ENCODE results near the gene PDGFD.

Gene PDGFD

GRCh38 chr11:103998826-103999508 lies 165.0 kb downstream of the PDGFD start:
- no peak for DNase-seq (ENCODE audit: low read depth)

- no peak for DNase-seq (ENCODE audit: low read depth)
Measured at GRCh38 chr11:103997082-103997481, 166.9 kb downstream of the PDGFD start.

DNA sequence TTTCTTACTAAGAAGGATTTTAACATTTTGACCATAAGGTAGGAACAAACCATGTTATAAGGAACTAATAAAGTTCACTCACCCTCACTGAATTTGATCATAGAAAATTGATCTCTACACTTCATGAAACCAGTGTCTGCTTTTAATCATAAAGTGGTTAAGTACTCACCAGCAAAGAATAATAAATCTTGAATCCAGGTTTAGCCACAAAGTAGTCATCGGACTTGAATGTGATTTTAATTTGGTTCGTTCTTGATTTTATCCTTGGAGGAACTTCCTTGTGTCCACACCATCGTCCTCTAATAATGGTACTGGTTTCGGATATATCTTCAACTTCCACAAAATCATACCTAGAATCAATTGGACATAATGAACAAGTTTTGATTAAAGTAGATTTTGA lies 168.1 kb downstream of the PDGFD start:
- DNase-seq (ENCODE audit: low read depth) = no peak

DNA sequence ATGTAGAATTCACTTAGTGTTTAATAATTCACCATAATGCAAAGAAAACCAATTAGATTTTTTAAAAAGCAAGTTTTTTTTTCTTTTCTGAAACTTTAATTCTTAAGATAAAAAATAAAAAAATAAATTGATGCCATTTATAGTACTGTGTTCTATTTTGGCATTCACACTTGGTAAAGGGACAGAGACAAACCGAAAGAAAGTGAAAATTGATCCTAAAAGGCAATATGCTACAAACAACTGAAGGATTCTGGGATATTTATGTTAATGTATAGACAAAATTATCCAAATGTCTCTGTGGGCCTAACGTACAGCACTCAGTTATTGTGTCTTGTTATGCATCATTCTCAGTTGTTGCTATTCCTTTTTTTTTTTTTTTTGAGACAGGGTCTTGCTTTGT lies 169.4 kb downstream of the PDGFD start:
- no peak for DNase-seq (ENCODE audit: low read depth)

DNA sequence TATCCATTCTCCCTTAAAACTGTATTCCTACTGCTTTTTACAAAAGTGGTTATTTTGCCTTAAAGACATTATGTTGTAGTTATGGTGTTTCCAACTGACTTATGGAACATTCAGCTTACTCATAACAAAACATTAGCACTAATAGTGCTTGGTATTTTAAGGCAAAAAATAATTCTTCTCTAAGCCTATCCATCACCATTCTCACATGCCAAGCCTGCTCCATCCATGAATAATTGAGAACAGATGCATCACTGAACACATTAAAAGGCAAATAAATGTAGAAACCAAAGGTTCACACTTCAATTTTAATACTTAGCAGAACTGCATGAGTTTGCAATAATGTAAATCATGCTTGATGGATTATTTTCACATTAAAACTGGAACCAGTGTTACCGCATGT lies 169.9 kb downstream of the PDGFD start:
- no peak for DNase-seq (ENCODE audit: low read depth)

DNA sequence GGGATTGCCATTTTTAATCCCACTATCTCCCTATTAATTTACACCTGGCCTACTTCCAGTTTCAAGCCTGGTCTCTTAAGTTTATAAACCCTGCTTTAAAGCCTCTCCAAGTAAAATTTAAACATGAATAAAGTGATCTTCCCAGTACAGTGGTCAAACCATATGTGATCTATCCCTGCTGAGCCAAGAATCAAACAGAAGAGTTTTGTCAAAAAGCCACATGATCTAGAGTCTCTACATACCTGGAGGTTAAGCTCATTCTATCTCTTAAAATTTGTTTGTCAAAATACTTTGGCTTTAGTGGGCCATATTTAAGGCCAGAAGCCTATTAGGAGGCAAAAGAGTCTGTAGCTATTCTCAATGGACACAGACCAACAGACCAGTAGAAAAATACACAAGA lies 170.4 kb downstream of the PDGFD start:
- DNase-seq (ENCODE audit: low read depth) = no peak

DNA sequence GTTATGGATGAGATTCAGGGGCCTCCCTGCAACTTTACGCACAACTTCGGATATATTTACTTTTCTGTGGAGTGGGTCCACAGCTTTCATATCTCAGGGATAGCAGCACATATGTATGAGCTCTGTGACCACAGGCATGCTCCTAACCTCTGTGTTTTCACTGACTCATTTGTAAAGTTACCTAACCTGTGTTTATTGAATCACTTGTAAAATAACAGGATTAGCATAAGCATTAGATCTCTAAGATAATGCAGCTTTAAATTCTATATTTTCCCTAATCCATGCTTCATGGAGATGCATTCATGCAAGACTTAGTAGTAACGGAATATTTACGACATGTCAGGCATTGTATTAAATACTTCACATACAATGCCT lies 175.4 kb downstream of the PDGFD start:
- DNase-seq (ENCODE audit: low read depth) = no peak

- DNase-seq (ENCODE audit: low read depth) = no peak
Measured at GRCh38 chr11:103987629-103988594, 176.0 kb downstream of the PDGFD start.

GRCh38 chr11:103985041-103985440 lies 178.9 kb downstream of the PDGFD start:
- no peak for DNase-seq (ENCODE audit: low read depth)

GRCh38 chr11:103980108-103980507 lies 183.8 kb downstream of the PDGFD start:
- no peak for DNase-seq (ENCODE audit: low read depth)

DNA sequence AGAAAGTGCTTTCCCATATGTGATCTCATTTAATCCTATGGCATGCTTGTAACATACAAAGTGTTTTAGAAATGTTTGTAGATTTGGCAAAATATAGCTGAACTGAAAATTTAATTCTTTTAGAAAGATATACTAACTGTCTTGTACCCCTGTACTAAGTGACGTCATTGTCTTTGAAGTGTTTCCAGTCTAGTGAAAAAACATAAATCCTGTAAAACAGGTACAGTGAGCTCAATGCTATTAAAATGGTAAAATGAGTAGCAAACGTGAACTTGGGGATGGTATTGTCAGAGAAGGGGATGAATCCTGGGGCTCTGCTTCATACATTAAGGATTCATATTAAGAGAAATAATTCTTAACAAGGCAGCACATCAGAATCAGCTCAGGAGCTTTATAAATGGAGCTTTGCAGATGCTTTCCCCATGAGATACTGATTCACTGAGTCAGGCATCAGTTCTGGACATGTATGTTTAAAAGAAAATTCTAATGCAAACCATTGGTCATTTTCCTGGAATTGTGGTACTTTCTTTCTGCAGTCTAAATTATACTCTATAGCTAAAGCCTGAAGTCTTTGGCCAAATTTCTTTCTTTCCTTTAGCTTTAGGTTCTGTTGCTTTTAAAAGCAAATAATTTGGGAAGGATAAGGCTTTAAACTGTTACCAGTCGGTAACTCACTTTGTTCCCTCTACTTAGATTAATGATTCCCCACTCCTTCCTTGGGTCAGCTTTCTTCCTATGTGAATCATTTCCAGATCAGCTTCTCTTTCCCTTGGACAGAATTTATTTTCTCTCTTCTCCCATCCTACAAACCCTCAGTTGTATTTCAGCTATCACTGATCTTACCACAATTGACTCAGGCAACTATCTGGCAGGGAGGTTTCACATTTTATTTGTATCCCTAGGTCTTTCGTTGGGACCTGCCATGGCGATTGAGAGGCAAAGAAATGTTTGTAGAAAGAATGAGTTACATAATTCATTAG lies 185.0 kb downstream of the PDGFD start:
- DNase-seq (ENCODE audit: low read depth) = no peak

DNA sequence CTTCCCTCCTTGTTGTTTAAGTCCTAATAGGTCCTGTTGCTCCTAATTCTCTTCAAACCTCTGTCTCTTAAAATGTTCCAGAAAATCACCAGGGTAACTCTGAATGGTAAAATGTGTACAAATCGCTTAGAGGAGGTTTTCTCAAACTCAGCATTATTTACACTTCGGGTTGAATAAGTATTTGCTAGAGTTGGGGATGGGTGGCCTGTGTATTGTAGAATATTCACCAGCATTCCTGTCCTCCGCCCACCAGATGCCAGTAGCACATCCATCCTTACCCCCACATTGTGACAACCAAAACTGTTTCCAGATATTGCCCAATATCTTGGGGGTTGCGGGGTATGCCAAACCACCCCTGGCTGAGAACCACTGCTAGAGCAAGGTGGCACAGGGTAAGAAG lies 191.9 kb downstream of the PDGFD start:
- no peak for DNase-seq (ENCODE audit: low read depth)

- DNase-seq (ENCODE audit: low read depth) = no peak
Measured at GRCh38 chr11:103970701-103971249, 193.2 kb downstream of the PDGFD start.

DNA sequence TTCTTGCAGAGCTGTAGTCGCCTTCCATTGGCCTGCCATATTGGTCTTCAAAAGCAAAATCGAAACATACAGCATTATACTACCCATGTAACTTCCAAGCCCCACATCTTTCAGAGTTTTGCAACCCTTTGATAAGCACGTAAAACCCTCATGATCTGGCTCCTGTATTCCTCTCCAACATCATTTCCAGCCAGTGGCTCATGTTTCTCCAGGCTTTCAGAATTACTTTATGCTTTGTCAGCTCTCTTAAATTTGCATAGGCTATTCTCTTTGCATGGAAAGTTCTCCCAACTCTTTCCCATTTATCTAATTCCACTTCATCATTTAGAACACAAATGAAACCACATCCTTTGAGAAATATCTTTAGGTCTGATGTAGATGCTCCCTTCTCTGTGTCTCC lies 195.3 kb downstream of the PDGFD start:
- DNase-seq (ENCODE audit: low read depth) = no peak

GRCh38 chr11:103967985-103968384 lies 196.0 kb downstream of the PDGFD start:
- no peak for DNase-seq (ENCODE audit: low read depth)

GRCh38 chr11:103964390-103964789 lies 199.6 kb downstream of the PDGFD start:
- DNase-seq (ENCODE audit: low read depth) = no peak

DNA sequence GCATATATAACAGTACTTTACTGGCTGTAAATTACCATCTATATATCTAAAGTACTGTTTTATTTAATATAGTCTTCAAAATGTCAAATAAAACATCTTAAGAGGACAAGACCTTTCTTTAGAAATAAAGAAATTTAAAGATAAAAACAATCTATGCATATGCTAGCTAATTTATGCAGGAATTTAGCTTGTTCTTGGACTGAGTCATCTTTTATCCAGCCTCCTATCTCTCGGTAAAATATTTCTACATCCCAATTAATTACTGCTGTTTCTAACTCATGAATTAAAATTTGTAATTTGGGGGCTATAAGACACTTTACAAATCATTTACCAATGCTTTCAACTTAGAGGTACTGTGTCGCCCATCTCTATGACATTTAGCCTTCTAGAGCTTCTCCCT lies 200.3 kb downstream of the PDGFD start:
- no peak for DNase-seq (ENCODE audit: low read depth)

- DNase-seq (ENCODE audit: low read depth) = no peak
Measured at GRCh38 chr11:103961010-103961409, 202.9 kb downstream of the PDGFD start.

GRCh38 chr11:103960108-103960507 lies 203.8 kb downstream of the PDGFD start:
- DNase-seq (ENCODE audit: low read depth) = no peak

- peak; percentile 20 for DNase-seq (ENCODE audit: low read depth)
Measured at GRCh38 chr11:103959279-103959942, 204.5 kb downstream of the PDGFD start.

- no peak for DNase-seq (ENCODE audit: low read depth)
Measured at GRCh38 chr11:103958475-103959215, 205.3 kb downstream of the PDGFD start.

Measured in GM04504 (cell line).